Activated T-cell treated with anti-CD3 and anti-CD28 coated beads, Interleukin-2, amount 50 U/mL, for 48 hours (primary cell): ENCODE results near the gene GTSF1L.

Experiments used
- DNase-seq, 2 experiments: peaks; one replicate each; pipeline ENCODE4 v3.0.0-alpha.2; 2020

Gene GTSF1L

GRCh38 chr20:43744966-43745730, 18.3 kb upstream of the GTSF1L start:
- DNase-seq = no peak

GRCh38 chr20:43744151-43744611, 17.4 kb upstream of the GTSF1L start:
- peak; percentile 50 to 60 for DNase-seq

GRCh38 chr20:43740642-43741041, 13.8 kb upstream of the GTSF1L start:
- no peak for DNase-seq

- DNase-seq = no peak
These were observed 12.4 kb upstream of the GTSF1L start for GRCh38 chr20:43739148-43739749.

- no peak for DNase-seq
These were observed 11.1 kb upstream of the GTSF1L start for GRCh38 chr20:43737925-43738324.

- DNase-seq = peak; percentile 57 to 62
These were observed 9.9 kb upstream of the GTSF1L start for GRCh38 chr20:43736588-43737158.

- DNase-seq = no peak
These were observed 5.1 kb upstream of the GTSF1L start for GRCh38 chr20:43731927-43732326.

GRCh38 chr20:43731469-43731868, 4.7 kb upstream of the GTSF1L start:
- DNase-seq = no peak

GRCh38 chr20:43728686-43729255, 2.0 kb upstream of the GTSF1L start:
- no peak for DNase-seq

GRCh38 chr20:43727980-43728590, 1.3 kb upstream of the GTSF1L start:
- no peak for DNase-seq

GRCh38 chr20:43726333-43726732, 469 bp downstream of the GTSF1L start:
- DNase-seq = no peak

- no peak for DNase-seq
These were observed 1.1 kb downstream of the GTSF1L start for GRCh38 chr20:43725666-43726065.

GRCh38 chr20:43724383-43724782, 2.4 kb downstream of the GTSF1L start:
- no peak for DNase-seq

- DNase-seq = no peak
These were observed 3.1 kb downstream of the GTSF1L start for GRCh38 chr20:43723735-43724134.

- DNase-seq = no peak
These were observed 3.6 kb downstream of the GTSF1L start for GRCh38 chr20:43723186-43723585.

GRCh38 chr20:43722153-43722505, 4.7 kb downstream of the GTSF1L start:
- peak in 1 of 2 experiments; percentile 43 for DNase-seq

GRCh38 chr20:43721429-43722152, 5.2 kb downstream of the GTSF1L start:
- no peak for DNase-seq

- DNase-seq = no peak
These were observed 5.7 kb downstream of the GTSF1L start for GRCh38 chr20:43721097-43721428.

- DNase-seq = no peak
These were observed 6.8 kb downstream of the GTSF1L start for GRCh38 chr20:43720007-43720406.

- DNase-seq = no peak
These were observed 9.2 kb downstream of the GTSF1L start for GRCh38 chr20:43717616-43717995.

GRCh38 chr20:43716757-43717615, 9.8 kb downstream of the GTSF1L start:
- no peak for DNase-seq

- DNase-seq = no peak
These were observed 10.7 kb downstream of the GTSF1L start for GRCh38 chr20:43716123-43716522.
